ENCODE measurements around the gene DDIT4L.
"Not testable (repeated sequence)": the region's sequence is repeated elsewhere in the genome, so short reads cannot be mapped to it uniquely, and the experiment has no call there.

Gene DDIT4L

DNA sequence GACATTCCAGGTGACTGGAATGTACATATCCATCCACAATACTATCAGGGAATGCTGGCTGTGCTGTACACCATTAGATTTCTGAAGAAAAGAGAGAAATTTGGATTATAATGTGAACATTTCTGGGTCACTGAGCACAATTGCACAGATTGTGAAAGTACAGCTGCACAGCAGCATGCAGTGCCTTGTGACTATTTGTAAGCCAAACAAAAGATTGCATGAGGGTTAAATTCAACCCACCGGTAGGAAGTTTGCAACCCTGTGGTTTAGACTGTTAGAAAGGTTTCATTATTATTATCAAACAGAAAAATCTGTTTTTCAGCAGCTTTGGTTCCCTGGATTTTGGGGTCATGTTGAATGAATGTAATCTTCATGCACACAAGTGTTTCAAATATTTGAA, 24.5 kb downstream of the DDIT4L start:
- no peak for DNase-seq

DNA sequence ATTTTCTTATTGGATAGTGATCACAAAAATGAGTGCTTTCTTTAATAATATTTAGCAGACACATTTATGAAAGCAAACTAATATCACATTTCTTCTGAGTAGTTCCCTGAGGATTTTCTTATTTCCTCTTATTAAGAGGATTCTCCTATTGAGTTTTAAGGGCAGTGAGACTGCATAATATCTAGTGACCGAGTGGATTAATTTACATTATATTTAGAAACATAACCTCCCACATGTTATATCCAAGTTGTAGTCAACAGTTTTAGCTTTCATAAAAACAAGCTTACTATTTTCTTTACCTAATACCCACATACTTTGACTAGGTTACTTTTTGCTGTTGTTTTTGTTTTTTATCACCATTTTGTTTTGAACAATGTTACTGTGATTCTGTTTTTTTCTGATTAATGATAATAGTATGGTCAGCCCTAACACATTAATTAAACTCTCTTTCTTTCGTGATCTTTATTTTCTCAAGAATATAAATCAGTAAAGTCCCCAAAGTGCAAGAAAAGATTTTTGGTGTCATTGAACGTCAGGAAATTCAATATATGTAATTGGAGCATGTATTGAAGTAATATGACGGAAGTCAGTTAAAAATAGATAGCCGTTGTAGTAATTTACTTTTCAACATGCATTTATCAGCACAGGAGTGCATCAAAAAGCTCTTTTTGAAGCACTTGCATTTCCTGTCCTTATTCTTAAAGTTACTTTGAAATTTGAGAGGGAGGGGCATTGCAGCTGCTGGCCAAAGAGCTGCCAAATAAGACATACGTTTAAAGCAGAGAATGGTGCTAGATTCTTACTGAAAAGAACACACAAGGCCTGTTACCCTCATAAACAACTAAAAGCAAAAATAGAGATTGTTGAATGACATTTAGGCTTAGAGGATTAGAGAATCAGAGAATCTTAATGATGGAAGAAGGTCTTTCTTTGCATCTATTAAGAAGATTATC, 25.2 kb downstream of the DDIT4L start:
- no peak for DNase-seq

DNA sequence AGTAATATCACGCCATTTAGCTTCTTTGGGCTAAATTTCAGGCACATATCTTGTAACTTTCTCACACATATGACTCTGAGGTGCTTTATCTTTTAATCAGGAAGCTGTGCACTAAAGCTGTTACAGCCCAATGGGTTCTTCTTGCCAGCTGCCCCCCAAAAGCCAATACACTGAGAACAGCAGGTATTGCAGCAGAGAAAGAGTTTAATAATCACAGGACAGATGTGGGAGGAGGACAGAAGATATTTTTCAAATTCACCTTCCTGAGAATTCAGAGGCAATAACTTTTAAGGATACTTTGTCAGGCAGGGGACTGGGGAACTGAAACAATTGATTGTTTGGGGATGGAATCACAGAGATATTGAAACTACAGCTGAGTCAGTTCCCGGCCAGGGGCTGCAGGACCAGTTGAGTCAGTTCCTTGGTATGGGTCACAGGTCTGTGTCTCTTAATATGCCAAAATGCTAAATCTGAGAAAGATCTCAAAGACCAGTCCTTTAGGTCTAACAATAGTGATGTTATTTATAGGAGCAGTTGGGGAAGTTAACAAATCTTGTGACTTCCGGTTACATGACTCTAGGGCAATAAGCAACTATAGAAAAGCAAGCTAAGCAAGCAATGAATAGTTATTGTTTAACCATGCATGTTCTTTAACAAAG, 28.1 kb downstream of the DDIT4L start:
- no peak for DNase-seq

DNA sequence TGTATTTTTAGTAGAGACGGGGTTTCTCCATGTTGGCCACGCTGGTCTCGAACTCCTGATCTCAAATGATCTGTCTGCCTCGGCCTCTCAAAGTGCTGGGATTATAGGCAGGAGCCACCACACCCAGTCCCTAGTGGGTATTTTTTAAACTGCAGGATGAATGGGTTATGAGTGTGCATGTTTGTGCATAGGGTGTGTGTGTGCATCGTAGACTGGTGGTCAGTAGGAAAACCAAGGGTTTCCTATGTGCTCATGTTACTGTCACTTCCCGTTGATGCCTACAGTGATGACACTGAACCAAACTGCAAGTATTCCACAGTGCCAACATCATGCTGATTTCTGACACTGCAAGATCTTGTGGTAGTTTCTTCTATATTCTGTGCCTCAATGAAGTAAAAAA, 41.1 kb downstream of the DDIT4L start:
- no peak for DNase-seq

DNA sequence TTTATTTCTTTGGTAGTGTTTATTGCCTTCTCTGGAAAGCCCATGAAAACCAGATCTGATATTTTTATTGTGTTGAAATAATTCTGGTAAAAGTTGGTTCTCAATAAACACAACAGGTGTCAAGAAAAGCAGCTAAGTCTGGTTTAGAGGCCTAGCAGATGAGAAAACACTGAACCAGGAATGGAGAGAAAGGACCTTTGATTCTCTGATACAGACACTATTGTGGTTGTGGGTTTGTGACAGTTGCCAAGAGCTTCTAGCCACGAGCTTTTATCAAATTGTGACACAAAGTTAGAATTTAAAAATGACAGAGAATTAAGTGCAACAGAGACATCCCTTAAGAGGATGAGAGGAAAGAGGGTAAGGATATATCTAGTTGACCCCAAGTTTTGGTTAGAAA, 42.6 kb downstream of the DDIT4L start:
- no peak for DNase-seq

DNA sequence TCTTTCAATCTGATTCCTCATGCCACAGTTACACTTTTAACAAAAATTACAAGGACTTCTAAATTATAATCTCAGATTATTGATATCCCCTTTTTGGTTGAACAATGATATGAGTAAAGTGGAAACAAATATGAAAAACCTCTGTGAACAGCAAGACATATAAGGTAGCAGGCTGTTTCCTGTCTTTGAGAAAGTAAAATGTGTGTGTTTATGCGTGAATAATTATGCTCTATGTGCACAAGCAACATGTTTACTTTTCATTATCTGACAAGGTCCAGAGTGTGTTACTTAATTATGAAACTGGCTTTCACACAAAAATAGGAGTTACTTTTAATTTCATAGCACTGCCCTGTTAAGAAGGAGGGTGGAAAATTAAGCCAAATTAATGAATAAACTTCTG, 43.1 kb downstream of the DDIT4L start:
- DNase-seq = no peak

DNA sequence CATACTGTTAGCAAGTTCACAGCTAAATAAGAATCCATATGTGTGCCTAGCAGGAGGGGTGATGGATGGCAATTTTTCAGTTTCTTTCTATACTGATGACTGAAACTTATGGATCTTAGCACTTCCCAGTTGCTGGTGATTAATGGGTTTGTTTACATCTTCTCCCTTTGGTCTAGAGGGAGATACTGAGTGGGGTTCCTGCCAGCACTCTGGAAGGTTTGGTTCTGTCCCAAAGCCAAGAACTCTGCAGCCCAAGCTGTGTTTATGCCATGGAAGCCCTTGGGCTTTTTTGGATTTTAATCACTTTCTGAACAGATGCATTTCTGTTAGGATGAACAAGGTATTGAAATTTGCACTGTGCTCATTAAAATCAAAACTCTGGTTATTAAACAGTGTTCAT, 43.5 kb downstream of the DDIT4L start:
- DNase-seq = no peak

DNA sequence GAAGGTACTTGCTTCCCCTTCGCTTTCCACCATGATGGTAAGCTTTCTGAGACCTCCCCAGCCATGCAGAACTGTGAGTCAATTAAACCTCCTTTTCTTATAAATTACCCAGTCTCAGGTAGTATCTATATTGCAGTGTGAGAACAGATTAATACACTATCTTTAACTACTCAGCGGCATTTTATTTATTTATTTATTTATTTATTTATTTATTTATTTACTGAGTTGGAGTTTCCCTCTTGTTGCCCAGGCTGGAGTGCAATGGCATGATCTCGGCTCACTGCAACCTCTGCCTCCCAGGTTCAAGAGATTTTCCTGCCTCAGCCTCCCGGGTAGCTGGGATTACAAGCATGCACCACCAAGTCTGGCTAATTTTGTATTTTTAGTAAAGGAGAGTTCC, 52.9 kb downstream of the DDIT4L start:
- DNase-seq = not testable (repeated sequence)

Measured in fibroblast of skin of back (primary cell).